ENCODE measurements around the gene OMD.
A peak's percentile ranks its signal among the peaks of the same experiment; 100 is the strongest.
"Not testable (repeated sequence)": the region's sequence is repeated elsewhere in the genome, so short reads cannot be mapped to it uniquely, and the experiment has no call there.

The OMD gene

GRCh38 chr9:92411157-92411556 is 13.1 kb downstream of the OMD start:
- DNase-seq, result not testable (repeated sequence)

- no peak for DNase-seq
Measured at GRCh38 chr9:92408747-92409478, 15.4 kb downstream of the OMD start.

DNA sequence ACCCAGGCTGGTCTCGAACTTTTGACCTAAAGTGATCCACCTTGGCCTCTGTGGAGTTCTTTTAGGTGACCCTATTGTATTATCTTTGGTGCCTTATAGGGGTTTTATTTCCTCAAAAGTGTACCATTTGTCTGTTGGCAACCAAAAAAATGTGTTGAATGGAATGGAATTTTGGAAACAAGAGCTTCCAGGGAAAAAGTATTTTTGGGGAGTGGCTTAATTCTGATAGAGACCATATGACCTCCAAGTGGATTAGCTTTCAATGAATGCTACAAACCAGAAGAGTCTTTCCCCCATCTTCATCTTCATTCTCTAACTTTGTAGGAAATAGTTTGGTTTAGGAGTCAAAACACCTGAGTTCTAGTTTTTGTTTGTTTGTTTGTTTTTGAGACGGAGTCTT is 16.5 kb downstream of the OMD start:
- DNase-seq, result no peak

DNA sequence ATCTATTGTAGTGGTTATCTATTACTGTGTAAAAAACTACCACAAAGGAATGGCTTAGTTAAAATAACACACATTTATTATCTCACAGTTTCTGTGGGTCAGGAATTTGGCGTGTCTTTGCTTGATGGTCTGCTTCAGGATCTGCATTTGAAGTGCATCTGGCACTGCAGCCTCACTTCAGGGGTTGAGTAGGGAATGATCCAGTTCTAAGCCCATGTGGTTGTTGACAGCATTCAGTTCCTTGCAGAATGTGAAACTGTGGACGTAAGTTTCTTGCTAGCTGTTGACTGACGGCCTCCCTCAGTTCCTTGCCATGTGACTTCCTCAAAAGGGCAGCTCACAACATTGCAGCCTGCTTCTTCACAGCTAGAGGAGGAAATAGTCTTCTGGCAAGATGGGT is 17.8 kb downstream of the OMD start:
- DNase-seq, result no peak

- DNase-seq, result no peak
Measured at GRCh38 chr9:92405818-92406217, 18.5 kb downstream of the OMD start.

DNA sequence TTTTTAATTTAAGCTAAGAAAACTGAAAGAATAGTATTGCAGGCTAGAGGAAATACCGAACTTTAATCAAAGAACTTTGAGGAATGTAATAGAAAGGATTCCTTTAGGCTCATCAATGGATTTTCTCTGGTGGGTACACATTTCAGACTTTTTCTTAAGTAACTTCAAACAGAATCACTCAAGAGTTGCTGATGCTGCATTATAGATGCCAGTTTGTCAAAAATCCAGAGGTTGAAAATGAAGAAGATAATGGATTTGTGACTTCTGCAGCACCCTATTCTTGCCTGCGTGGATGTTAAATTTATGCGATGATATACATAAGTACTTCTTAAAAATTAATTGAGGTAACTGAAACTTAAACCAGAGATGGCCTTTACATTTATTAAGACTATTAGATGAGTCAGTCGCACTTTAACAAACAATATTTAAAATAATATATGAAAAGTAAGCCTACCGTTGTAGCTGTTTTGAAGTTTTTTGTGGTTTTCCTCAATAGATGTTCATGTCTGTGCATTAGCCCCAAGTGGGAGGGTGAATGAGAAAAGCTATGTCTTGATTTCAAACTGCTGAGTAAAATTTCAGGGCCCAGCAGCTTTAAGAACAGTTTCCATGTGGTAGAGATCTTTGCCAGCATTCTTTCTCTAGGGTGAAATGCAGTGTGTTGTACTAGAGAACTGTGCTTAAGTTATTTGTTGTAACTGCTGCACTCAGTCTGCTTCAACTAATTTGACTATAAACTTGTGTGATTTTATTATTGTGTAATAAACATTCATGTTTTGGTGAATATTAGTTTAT is 20.0 kb downstream of the OMD start, which contains the start of gene OGN:
Gene OGN, minus strand, starts transcription at position 537 of the 795 bp plus-strand sequence. CDS start 1,171 bp downstream, outside the sequence.
- no peak for DNase-seq

DNA sequence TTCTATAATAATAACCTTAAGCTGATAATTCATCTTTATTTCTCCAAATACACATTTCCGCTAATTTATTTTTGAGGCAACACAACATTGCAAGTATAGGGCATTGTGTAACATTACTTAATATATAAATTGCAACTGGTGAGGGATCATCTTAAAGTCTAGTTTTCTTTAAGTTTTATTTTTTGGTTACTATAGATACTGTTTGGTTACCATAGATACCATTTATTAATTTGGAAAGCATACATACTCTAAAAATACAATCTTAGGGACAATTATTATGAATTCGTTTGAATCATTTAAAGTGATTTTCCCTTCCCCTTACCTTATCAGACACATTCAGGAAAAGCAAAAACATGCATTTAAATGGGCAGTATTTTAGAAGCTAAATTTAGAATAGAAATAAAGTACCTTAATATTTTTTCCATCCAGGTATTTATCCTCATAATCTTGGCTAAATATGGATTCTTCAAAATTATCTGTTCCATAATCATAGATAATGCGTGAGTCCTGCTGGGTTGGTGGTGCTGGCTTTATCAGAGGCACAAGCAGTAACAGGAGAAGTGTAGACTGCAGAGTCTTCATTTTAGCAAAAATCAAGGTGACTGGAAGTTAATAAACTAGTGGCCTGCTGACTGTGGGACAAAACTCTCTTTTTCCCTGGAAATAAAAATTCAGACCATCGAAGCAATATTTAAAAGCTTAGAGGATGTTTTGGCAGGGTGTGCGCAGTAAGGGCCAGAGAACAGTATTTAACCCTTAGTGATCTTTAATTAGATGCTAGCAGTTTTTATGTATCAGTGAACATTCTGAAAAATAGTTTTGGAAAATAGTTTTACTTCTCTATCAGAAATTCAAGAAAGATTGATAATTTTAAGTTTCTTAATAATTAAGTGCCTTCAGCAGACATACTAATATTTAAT is 21.2 kb downstream of the OMD start:
- no peak for DNase-seq

DNA sequence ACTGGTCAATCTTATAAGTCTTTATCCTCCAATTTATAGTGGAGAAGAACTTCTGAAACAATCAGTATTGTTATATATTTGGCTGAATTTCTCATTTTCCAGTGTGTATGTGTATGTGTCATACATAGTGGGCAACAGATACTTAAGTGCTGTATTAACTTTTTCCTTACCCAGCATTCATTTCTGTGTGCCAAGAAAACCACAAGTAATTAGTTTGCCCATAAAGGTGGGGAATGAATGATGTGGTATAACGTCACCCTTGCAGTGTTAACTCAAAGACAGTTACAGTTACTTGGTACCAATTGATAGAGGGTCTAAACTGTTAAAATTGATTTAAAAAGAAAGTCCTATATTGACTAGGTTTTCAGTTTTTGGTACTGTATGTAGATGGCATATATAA is 21.9 kb downstream of the OMD start:
- DNase-seq, result no peak

DNA sequence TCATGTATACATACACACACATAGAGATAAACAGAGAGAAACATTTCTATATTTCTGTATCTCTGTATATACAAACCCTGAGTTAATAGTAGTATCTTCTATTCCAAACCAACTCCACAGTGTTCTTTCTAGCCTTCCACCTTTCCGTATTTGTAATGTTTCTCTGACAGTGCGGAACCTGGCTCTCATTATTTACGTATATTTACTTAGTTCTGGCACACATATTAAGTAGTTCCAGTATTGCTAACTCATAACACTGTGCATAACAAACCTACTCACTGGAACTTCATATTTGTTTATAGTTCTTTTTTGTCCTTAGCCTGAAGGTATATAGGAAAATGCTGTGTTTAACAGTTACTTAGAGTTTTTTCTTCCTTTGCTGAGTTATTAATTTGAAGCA is 26.4 kb downstream of the OMD start:
- DNase-seq, result no peak

GRCh38 chr9:92395617-92396016 is 28.7 kb downstream of the OMD start:
- no peak for DNase-seq

GRCh38 chr9:92393686-92394085 is 30.6 kb downstream of the OMD start:
- DNase-seq, result no peak

DNA sequence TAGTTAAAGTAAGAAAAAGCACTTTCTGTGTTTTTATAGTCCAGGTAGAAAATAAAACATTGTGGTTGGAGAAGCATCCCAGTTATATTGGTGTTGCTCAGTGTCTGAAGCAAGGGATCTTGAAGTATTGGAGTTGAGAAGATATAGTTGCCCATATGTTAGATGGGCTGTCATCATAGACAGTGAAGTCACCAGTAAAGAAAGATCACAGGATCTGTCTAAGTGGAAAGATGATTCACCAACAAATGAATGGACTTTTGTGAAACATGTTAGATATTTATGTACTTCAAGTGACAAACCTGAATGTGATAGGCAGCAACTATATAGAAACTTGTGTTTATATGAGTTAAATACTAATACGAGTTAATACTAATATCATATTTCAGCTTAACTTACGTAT is 31.6 kb downstream of the OMD start:
- DNase-seq, result no peak

GRCh38 chr9:92385953-92386352 is 38.3 kb downstream of the OMD start:
- no peak for DNase-seq

DNA sequence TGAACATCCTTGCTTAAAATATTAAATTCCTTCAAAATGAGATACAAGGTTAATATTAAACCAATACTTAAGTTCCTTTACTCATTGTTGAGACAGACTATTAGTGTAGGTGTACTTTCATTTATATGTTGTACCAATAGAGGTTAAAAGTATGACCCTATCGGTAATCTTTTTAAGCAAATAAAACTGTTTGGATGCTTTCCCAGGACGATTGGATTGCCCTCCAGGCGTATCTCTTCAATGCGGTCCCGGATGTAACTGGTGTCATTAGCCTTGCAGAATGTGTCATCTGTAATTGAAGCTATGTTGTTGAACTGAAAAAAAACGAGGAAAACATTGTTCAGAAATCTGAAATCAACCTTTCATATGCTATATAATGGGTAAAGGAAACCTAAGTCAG is 38.8 kb downstream of the OMD start:
- peak; percentile 34 for DNase-seq

GRCh38 chr9:92385001-92385400 is 39.3 kb downstream of the OMD start:
- no peak for DNase-seq

DNA sequence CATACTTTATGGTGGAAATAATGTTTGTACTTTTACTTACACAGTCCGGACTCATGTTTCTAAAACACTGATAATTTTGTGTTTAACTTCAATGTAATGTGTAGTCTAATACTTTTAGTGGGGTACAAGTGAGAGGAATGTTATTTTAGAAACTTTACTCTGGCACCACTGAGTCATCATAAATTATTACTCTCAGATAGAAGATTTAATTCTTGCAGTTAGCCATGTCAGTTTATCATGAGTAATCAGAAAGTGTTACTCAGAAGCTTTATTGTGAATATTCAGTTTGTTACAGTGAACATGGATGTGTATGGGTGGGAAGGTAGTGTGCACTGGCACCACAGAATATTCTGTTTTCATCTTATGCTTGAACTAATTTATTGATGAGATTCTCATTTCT is 39.9 kb downstream of the OMD start:
- DNase-seq, result no peak

DNA sequence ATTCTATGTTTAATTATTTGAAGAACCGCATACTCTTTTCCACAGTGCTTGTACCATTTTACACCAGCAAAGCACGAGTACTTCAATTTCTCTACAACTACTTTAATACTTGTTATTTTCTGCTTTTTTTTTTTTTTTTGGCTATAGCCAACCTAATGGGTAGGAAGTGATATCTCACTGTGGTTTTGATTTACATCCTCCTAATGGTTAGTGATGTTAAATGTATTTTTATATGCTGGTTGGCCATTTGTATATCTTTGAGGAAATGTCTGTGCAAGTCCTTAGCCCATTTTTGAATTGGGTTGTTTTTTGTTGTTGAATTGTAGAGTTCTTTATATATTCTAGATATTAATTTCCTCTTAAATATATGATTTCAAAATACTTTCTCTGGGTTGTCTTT is 42.5 kb downstream of the OMD start:
- DNase-seq, result no peak

DNA sequence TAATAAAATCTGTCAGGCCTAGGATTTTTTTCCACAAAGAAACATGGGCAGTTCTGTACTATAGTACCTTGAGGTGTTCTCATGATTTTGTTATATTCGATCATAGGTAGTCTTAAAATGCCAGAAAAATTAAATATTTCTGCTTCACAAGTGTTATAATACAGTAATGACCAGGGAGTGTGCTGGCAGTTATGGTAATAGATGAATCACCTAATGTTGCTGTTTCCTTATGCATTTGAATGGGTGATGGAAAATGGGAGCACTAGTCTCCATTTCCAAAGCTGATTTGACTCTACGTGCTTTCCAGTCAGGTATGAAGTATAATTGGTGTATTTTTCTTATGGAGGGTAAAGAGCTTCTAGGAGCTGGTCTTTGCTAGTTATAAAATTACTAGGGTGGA is 43.7 kb downstream of the OMD start:
- DNase-seq, result no peak

GRCh38 chr9:92378865-92379560 is 45.3 kb downstream of the OMD start:
- peak; percentile 74 for DNase-seq

- DNase-seq, result peak; percentile 80
Measured at GRCh38 chr9:92377876-92378275, 46.4 kb downstream of the OMD start.

DNA sequence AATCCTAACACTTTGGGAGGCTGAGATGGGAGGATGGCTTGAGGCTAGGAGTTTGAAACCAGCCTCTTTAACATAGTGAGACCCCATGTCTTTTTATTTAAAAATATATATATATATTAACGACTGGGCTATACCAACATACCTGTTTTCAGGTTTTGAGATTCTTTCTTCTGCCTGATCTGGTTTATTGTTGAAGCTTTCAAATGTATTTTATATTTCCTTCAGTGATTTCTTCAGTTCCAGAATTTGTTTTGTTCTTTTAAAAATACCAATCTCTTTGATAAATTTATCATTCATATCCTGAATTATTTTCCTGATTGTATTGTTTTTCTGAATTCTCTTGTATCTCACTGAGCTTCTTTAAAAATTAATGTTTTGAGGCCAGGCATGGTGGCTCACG is 51.1 kb downstream of the OMD start:
- no peak for DNase-seq

GRCh38 chr9:92369075-92369474 is 55.2 kb downstream of the OMD start:
- DNase-seq, result no peak

Measured in NCI-H146 (cell line).